ENCODE data around the gene BCAT1. TPM values are rescaled to one million over a fixed set of nuclear protein-coding genes. Genes with fewer than 3 reads are reported as not detected.

BCAT1 gene
- total and polyA plus RNA-seq, 2 donors (not counting 3 experiments of a cell fraction or from before 2014, with no cell fraction given): 21.6 to 267 TPM

- CTCF ChIA-PET: no interaction called here
Observed at GRCh38 chr12:24760606-24761378, 188.1 kb downstream of the BCAT1 start.

GRCh38 chr12:24760162-24760561 is 188.7 kb downstream of the BCAT1 start:
- Histone ChIP-seq H3K36me3 (ENCODE audit: control insufficient read depth in 2 of 2, extremely low read depth in 1 of 2, insufficient read depth in 2 of 2, low read length in 2 of 2) (no peaks in the 10 kb centered on the region), H3K9ac (replicated peaks; ENCODE audit: extremely low read depth, insufficient read depth, low read length) (no peak overlapping the region), H3K79me2 (ENCODE audit: control insufficient read depth, insufficient read depth, low read length) (no peaks in the 10 kb centered on the region), H3K4me2 (ENCODE audit: insufficient read depth, low read length) (no peak overlapping the region), H3K4me1 (ENCODE audit: control insufficient read depth, extremely low read depth, insufficient read depth, low read length) (no peaks in the 10 kb centered on the region), H3K9me1 (replicated peaks; ENCODE audit: control insufficient read depth, extremely low read depth, insufficient read depth, low read length) (no peaks in the 10 kb centered on the region), H4K20me1 (replicated peaks; ENCODE audit: control insufficient read depth, extremely low read depth, insufficient read depth, low read length) (no peaks in the 10 kb centered on the region), H2AFZ (ENCODE audit: low read depth, low read length) (no peak overlapping the region), H3K27me3 (ENCODE audit: control insufficient read depth in 2 of 2, insufficient read depth in 2 of 2, low read length in 2 of 2) (peaks cover 2 to 8% of the 10 kb centered on the region in 2 experiments), H3K9me3 (replicated peaks; ENCODE audit: control insufficient read depth, insufficient read depth, low read length) (no peaks in the 10 kb centered on the region), H3K27ac (ENCODE audit: insufficient read depth, low read depth, low read length) (no peak overlapping the region), H3K4me3 (replicated peaks in 1 of 3; ENCODE audit: insufficient read depth in 1 of 3, low read depth in 1 of 3, low read length in 3 of 3) (no peak overlapping the region)
- BruUV-seq (replicated peaks): no TSS peak
- CTCF ChIA-PET: no interaction called here
- DNase-seq (ENCODE audit: low read depth, low spot score) (no peak), FAIRE-seq (no peak)
- TF ChIP-seq MYC (IDR thresholded peaks at IDR 0.05; ENCODE audit: low read depth, low read length) (no peak), EZH2 (IDR thresholded peaks at IDR 0.05; ENCODE audit: borderline replicate concordance, low read depth, low read length, severe bottlenecking) (no peak), POLR2A (IDR thresholded peaks at IDR 0.05; ENCODE audit: low read depth, low read length) (no peak), GATA2 (IDR thresholded peaks at IDR 0.05; ENCODE audit: insufficient read depth, insufficient read length, low read depth, low read length) (no peak), POLR2AphosphoS5 (IDR thresholded peaks at IDR 0.05; ENCODE audit: insufficient read depth, low read depth, low read length) (no peak), FOS (IDR thresholded peaks at IDR 0.05; ENCODE audit: borderline replicate concordance, insufficient read depth, low read length) (no peak)
- TF ChIP-seq, protein P1, sequence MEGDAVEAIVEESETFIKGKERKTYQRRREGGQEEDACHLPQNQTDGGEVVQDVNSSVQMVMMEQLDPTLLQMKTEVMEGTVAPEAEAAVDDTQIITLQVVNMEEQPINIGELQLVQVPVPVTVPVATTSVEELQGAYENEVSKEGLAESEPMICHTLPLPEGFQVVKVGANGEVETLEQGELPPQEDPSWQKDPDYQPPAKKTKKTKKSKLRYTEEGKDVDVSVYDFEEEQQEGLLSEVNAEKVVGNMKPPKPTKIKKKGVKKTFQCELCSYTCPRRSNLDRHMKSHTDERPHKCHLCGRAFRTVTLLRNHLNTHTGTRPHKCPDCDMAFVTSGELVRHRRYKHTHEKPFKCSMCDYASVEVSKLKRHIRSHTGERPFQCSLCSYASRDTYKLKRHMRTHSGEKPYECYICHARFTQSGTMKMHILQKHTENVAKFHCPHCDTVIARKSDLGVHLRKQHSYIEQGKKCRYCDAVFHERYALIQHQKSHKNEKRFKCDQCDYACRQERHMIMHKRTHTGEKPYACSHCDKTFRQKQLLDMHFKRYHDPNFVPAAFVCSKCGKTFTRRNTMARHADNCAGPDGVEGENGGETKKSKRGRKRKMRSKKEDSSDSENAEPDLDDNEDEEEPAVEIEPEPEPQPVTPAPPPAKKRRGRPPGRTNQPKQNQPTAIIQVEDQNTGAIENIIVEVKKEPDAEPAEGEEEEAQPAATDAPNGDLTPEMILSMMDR (IDR thresholded peaks at IDR 0.05; ENCODE audit: extremely low read depth in 1 of 2, insufficient read depth in 1 of 2, low read depth in 1 of 2, low read length in 2 of 2): no peak
- intact Hi-C loops (cut with micrococcal nuclease) (no loop called here), dilution Hi-C loops (cut with MboI; ENCODE audit: extremely low pct_ligation_motif_present, low sequenced_read_pairs) (no loop called here)
- POLR2A ChIA-PET: no interaction called here

More at GRCh38 chr12:24760606-24761378, 188.1 kb downstream of the BCAT1 start:
- no peaks in the 10 kb centered on the region for H4K20me1 ChIP-seq (replicated peaks; ENCODE audit: control insufficient read depth, extremely low read depth, insufficient read depth, low read length)
- no peak overlapping the region for H3K27ac ChIP-seq (ENCODE audit: insufficient read depth, low read depth, low read length)
- H3K4me2 ChIP-seq (ENCODE audit: insufficient read depth, low read length): no peak overlapping the region
- no TSS peak for BruUV-seq (replicated peaks)
- H2AFZ ChIP-seq (ENCODE audit: low read depth, low read length): no peak overlapping the region
- intact Hi-C loops (cut with micrococcal nuclease) (no loop called here), dilution Hi-C loops (cut with MboI; ENCODE audit: extremely low pct_ligation_motif_present, low sequenced_read_pairs) (no loop called here)
- POLR2A ChIA-PET: no interaction called here
- no peaks in the 10 kb centered on the region for H3K9me3 ChIP-seq (replicated peaks; ENCODE audit: control insufficient read depth, insufficient read depth, low read length)
- no peaks in the 10 kb centered on the region for H3K79me2 ChIP-seq (ENCODE audit: control insufficient read depth, insufficient read depth, low read length)
- no peaks in the 10 kb centered on the region for H3K9me1 ChIP-seq (replicated peaks; ENCODE audit: control insufficient read depth, extremely low read depth, insufficient read depth, low read length)
- no peak for TF ChIP-seq POLR2A (IDR thresholded peaks at IDR 0.05; ENCODE audit: low read depth, low read length)
- H3K9ac ChIP-seq (replicated peaks; ENCODE audit: extremely low read depth, insufficient read depth, low read length): no peak overlapping the region
- H3K4me3 ChIP-seq (replicated peaks in 1 of 3; ENCODE audit: insufficient read depth in 1 of 3, low read depth in 1 of 3, low read length in 3 of 3): no peak overlapping the region
- no peaks in the 10 kb centered on the region for H3K36me3 ChIP-seq (ENCODE audit: control insufficient read depth in 2 of 2, extremely low read depth in 1 of 2, insufficient read depth in 2 of 2, low read length in 2 of 2)
- FAIRE-seq: no peak
- H3K4me1 ChIP-seq (ENCODE audit: control insufficient read depth, extremely low read depth, insufficient read depth, low read length): no peaks in the 10 kb centered on the region
- H3K27me3 ChIP-seq (ENCODE audit: control insufficient read depth in 2 of 2, insufficient read depth in 2 of 2, low read length in 2 of 2): peaks cover 2 to 7% of the 10 kb centered on the region in 2 experiments
- DNase-seq (ENCODE audit: low read depth, low spot score): no peak
